ENCODE measurements around the gene LRRC25. TPM values are rescaled to one million over a fixed set of nuclear protein-coding genes. Genes with fewer than 3 reads are reported as not detected.

LRRC25 gene
- not detected in 2 replicates for total RNA-seq

DNA sequence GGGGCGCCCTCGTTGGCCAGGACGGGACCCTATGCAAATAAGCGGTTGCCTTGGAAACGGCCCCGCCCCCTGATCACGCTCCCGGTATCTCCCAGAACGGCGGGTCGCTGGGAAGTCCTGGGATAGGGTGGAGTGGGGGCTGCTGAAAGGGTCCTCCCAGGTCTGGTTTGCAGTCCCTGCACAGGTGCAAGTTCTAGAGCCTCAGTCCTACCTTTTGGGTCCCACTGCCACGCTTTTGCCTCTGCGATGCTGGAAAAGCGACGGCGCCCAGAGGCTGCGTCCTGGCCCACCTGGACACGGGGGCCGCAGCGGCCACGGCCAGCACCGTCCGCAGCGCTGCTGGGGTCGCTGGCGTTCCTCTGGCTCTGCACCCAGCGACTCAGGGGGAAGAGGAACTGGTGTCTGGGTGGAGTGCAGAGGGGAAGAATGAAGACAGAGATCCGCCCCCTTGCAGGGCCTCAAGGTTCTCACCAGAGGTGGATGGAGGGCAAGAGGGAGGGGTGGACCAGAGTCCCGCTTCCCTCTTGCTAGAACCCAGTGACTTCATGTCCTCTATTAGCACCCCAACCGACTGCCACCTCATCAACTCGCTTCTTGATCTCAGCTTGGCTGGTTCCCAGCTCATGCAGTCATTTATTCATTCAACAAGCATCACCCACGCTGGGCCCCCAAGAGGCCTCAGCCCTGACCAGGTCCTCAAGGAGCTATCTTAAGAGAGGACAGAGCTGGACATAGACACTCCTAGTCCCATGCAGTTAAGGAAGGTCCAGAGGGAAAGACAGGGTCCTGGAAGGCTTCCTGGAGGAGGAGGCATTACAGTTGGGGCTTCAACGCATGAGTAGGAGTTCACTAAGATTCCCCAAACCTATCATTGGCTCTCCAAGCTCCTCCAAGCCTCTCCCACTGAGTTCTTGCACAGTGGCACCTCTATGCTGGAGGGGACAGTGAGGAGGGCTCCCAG lies at the start of gene LRRC25:
Gene LRRC25, minus strand, starts transcription at position 381 of the 961 bp plus-strand sequence. CDS start 659 bp downstream, outside the sequence.
- no peak for DNase-seq (ENCODE audit: low read depth in 2 of 2)

DNA sequence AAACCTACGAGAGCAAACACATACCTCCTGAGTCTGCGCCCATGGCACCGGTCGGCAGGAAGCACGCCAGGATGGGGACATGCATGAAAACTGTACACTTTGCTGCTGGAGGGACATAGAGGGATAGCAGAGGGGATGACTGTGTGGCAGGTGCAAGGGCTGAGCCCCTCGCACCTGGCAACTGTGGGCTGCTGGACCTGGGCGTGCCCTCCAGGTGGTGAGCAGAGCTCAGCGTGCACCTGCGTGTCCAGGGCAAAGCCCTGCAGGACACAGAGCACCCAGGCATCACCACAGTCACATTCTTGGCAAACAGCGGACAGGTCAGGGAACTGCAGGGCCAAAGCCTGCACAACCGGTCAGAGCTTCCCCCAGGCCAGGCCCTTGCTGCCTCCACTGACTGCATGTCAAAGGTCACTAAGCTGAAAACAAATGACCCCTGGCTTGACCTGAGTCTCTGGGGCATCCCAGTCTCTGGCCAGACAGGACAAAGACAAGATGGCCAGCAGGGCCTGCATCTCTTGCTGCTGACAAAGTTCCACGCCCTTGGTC lies 49.5 kb upstream of the LRRC25 start:
- no peak for DNase-seq (ENCODE audit: low read depth in 2 of 2)

DNA sequence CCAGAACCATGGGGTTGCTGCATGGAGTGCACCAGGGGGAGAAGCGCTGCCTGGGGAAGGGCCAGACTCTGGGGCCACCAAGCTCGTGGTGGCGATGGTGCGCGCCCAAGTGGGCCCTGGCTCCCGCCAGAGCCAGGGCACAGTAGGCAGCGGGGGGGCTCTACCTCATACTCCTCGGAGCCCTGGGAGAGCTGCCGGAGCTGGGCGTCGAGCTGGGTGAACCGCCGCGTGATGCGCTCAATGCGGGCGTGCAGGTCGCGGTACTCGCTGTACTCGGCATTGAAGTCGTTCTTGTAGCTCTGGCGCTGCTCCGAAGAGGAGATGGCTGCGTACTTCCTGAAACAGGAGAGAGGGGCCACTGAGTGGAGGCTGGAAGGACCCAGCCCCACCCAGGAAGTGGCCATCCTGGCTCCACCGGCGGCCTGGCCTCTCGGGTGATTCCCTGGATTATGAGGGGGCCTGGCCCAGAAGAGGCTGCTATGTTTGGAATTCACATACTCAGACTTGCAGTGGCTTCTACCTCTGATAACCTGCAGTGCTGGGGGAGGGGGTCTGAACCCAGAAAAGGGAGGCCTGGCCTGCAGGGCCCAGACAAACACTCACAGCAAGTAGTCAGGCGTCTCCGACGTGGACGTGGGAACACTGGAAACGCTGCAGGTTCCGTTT lies 48.9 kb upstream of the LRRC25 start:
- DNase-seq (ENCODE audit: low read depth in 2 of 2), result no peak

DNA sequence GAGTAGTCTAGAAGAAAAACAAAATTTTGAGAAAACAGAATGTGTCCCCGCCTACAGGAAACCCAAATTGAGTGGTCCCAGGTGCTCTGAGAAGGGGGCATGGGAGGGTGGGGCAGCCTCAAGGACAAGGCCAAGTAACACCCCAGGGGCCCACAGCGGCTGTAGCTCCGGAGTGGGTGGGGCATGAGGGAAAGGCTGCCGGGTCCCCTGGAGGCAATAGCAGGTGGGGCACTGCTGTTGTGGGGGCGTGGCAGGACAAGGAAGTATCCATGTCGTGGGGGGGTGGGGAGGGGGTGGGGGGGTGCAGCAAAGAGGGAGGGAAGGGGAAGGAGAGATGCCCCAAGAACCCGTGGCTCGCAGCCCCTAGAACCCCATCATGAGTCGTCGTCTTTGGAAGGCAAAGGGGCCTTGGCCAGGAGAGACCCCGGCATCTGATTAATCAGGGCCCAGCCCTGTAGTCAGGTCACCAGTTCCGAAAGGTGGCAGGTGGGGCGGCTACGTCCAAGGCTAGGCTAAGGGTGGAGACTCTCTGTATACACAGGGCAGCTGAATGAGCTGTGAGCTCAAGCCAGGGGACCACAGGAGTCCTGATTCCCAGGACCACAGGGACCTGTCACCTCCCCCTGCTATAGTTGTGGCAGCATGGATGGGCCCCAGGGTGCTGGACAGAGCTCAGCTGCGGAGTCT lies 48.0 kb upstream of the LRRC25 start:
- no peak for DNase-seq (ENCODE audit: low read depth in 2 of 2)

DNA sequence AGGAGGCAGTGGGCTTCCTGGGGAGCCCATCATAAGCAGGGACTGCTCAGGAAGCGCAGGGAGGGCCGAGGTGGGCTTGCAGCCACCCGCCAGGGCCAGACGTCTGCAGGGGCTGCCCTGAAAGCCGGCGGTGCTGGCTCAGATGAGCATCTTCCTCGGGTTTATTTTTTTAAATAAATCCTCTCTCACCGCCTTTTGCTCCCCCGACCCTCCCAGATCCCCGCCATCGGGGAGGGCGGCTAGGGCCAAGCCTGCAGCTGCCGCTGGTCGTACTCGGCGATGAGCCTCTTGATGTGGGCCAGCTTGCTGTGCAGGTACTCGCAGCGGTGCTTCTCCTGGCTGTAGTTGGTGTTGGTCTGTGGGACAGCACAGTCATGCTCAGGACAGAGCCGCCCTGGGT lies 47.1 kb upstream of the LRRC25 start:
- DNase-seq (ENCODE audit: low read depth in 2 of 2), result no peak

DNA sequence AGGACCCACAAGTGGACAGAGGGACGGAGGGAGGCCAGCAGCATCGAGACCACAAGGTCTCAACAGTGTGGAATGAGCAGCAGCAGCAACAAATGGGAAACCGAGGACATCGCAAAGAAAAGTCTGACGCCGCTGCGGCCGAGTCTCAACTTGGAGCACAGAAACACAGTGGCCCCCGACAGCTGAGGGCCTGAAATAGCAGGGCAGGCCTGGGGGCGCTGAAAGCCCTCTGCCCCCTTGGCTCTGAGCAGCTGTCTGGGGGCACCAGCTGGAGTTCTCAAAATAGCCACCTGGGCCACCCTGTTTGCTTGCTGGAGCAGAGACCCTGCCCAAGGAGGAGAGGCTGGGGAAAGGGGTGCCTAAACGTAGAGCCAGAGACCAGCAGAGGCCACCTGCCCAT lies 46.4 kb upstream of the LRRC25 start:
- no peak for DNase-seq (ENCODE audit: low read depth in 2 of 2)

DNA sequence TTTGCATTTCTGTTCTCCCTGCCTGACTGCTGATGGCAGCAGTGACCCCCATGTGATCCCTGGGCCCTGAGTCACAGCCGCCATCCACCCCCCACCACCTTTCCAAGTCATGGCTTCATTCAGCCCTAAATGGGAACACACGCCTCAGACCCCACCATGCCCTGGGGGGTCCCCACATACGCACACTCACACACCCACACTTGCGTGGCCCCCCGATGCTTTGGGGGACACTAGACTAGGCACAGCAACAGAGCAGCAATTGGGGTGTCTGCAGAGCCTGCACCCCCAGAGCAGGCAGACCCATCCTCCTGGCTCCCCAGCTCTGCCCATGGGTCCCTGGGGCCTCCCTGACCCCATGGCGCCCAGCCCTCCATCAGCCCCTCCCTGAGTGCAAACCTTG lies 46.0 kb upstream of the LRRC25 start:
- DNase-seq (ENCODE audit: low read depth in 2 of 2), result no peak

DNA sequence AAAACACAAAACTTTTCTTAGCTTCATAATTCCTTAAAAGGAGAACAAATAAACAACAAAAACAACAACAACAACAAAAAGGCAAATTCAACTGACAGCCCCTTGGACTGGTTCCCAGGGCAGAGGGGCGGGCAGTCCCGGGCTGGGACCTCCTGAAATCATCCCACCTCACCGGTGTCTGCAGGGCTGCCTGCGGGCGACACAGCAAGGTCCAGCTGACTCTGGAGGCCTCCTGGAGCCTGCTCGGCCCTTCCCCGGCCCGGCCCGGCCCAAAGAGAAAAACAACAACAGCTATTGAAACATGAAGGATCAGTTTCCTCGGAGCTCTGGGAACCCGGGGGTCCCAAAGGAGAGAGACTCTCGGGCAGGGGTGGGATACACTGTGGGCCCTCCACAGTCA lies 45.5 kb upstream of the LRRC25 start:
- DNase-seq (ENCODE audit: low read depth in 2 of 2), result no peak

DNA sequence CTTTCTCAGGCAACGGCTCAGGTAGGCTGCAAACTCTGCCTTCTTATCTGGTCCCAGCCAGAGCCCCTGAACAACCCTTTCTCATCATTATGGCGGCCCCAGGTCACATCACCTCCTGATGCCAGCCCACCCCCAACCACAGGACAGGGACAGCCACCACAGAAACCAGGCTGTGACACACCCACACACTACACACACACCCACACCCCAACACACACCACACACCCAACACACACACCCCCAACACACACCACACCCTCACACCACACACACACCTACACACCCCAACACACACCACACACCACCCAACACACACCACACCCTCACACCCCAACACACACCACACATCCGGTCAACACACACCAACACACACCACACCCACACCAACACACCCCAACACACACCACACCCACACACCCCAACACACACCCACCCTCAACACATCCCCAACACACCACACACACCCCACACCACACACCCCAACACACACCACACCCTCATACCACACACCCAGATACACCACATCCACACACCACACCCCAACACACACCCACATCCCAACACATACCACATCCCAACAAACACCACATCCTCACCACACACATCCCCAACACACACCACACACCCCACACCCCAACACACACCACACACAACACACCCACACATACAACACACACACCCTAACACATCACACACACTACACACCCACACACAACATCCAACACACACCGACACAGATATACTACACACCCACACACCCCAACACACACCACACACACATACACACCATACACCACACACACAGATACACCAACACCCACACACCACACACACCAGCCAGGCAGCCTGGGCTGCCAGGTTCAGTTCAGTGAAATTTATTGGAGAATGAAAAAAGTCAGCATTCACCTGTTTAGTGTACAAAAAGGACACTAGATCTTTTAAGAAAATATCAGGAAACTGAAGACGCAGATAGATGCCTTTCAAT lies 44.7 kb upstream of the LRRC25 start:
- no peak for DNase-seq (ENCODE audit: low read depth in 2 of 2)

DNA sequence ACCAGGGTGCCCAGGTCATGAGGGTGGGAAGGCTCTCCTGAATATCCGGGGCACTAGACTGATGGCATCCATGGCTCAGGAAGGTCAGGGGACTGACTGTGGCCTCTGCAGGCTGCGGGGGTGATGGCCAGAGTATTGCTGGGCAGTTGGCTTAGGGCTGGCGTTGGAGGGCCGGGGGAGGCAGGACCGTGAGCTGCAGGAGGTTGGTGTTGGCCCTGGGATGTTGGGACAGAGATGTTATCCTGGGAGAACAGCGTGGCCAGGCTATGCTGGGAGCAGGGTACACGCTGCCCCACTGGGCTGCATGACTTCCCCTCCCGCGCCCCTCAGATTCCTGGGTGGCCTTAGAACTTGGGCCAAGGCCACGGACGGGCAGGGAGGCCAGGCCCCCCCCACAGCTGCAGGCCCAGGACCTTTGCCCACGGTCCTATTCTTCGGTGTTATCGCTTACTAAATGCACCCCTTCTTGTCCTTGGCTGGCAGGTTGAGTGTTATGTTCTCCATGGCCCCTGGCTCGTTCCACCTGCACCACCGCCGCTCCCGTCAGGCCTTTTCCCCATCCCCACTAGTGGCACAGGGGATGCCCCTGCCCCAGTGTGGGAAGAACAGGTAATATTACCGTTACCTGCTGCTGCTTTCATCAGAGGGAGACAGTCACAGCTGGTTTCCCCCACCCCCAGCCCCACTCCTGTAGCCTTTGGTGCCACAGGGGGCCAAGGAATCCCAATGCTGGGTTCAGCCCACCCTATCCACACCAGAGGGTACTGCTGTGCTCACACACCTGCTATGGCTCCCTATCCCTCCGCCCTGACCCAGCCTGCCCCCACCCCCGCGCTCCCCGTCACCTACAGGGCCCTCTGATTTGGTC lies 43.7 kb upstream of the LRRC25 start:
- DNase-seq (ENCODE audit: low read depth in 2 of 2), result no peak

DNA sequence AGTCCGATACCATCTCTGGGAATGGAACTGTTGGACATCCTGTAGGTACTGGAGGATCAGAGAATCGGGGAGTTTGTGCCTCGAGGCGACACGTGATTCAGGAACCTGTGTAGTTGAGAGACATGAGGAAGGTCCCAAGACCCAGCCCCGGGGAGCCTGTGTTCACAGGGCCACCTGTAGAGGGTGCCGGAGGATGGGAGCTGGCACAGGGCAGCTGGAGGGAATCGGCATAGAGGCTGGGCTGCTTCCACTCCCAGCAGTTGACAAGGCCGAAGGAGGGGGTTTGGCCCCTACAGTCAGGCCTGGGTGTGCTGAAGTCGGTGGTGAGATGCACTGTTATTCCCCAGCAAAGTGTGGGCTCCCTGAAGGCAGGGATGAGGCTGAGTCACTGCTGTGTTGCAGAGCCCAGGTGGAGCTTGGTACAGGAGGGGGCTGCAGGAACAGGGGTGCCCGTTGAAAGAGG lies 43.0 kb upstream of the LRRC25 start:
- DNase-seq (ENCODE audit: low read depth in 2 of 2), result peak in 1 of 2 donors; percentile 40

DNA sequence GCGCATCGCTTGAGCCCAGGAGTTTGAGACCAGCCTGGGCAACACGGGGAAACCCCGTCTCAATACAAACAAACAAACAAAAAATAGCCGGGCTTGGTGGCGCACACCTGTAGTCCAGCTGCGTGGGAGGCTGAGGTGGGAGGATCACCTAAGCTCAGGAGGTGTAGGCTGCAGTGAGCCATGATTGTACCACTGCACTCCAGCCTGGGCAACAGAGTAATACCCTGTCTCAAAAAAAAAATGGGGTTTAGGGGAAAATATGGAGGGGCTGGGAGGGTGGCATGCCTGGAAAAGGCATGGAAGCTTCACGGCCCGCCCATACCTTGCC lies 42.5 kb upstream of the LRRC25 start:
- DNase-seq (ENCODE audit: low read depth in 2 of 2), result no peak

DNA sequence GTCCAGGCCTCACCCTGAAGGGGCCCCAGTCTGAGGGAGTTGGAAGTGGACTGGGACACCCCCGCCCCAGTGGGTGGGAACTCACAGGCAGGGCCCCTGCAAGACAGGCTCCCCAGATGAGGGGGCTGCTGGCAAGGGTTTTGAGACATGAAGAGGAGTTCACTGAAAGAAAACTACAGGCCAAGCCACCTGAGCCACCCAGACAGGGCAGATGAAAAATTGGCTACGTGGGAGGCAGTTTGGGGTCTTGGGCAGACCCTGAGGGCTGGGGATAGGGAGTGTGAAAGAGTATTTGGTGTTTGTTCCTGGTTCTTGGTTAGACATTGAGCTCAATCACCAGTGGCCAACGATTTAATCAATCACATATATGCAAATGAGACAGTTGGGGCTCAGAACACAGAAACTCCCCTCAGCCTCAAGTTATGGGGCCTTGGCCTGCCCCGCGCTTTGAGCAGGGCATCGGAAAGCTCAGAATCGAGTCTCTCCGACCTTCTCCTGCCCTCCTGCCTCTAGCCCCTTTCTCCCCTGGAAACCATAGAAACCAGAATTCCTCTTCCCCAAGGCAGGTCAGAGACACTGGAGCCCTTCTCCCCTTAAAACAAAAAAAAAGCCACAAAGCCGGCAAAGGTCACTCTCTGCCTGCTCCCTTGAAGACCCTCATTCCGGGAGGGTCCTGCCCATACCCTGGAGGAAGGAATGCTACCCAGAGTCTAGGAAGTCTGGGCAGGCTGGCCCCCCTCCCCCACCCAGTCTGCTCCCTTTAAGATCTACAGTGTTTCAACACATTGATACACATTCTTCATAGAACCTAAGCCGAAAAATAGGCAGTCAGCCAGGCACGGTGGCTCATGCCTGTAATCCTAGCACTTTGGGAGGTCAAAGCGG lies 41.8 kb upstream of the LRRC25 start:
- DNase-seq (ENCODE audit: low read depth in 2 of 2), result no peak

DNA sequence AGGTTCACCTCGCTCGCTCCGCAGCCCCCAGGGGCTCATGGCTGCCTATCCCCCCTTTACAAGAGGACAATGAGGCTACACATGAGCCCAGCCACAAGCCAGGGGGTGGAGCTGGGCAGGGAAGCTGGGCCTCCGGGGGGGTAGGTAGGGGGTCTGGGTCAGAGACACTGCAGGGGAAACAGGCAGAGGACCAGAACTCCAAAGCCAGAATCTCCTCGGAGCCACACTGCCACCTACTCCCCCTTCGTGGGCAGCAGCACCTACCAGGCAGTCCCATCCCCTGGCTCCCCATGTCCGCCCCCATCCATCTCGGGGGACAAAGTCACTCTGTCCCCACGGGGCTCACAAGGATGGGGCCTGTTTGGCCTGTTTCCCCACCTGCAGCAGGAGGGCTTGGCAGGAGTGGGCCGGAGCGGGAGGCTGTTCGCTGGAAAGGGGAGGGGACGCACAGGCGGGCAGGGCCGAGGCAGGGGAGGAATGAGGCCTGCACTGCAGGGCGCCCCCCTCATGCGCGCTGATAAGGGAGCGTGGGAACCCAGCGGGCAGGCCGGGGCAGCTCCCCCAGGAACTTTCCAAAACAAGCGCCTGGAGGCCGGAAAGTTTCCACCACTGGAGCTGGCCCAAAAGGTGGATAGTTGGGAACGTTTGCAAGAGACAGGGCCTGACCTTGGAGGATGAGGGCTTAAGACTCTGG lies 41.1 kb upstream of the LRRC25 start:
- DNase-seq (ENCODE audit: low read depth in 2 of 2), result peak in 1 of 2 donors; percentile 94

DNA sequence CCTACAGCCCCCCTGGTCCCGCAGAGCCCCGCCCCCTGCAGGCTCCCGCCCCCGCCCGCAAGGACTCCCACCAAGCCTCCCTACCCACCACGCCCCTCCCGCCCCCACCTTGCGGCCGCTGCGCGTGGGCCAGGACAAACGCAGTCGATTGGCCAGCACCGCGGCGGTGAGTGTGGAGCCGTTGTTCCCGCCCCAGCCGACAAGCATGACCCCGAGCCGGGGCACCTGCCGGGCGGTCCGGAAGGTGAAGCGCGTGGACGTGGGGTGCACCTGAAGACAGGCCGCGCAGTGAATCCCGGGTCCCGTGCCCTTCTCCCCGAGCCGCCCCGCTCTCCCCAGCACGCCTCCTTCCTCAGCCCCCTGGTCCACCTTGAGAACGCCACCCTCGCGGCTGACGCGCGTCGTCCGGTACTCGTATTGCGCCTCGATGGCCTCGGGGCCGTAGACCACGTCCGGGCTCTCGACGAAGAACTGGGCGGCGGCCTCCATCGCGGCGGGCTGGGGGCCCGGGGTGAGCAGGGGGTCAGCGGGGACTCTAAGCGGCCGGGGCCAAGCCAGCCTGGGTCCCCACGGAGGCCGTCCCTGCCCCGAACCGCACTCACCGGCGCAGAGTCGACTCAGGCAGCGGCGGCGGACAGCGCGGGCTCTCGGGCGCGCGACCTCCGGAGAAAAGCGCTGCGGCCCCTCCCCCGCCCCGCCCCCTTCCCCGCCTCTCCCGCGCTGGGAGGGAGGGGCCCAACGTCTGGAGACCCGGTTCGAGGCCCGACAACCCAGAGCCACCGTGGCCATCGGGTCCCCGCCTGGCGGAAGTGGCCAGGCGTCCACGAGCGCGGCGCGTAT lies 40.3 kb upstream of the LRRC25 start, which contains the start of gene ISYNA1:
Gene ISYNA1, minus strand, starts transcription at position 643 of the 840 bp plus-strand sequence. Its CDS starts 154 bp downstream, at position 489.
- DNase-seq (ENCODE audit: low read depth in 2 of 2), result peak; percentile 47 to 76

DNA sequence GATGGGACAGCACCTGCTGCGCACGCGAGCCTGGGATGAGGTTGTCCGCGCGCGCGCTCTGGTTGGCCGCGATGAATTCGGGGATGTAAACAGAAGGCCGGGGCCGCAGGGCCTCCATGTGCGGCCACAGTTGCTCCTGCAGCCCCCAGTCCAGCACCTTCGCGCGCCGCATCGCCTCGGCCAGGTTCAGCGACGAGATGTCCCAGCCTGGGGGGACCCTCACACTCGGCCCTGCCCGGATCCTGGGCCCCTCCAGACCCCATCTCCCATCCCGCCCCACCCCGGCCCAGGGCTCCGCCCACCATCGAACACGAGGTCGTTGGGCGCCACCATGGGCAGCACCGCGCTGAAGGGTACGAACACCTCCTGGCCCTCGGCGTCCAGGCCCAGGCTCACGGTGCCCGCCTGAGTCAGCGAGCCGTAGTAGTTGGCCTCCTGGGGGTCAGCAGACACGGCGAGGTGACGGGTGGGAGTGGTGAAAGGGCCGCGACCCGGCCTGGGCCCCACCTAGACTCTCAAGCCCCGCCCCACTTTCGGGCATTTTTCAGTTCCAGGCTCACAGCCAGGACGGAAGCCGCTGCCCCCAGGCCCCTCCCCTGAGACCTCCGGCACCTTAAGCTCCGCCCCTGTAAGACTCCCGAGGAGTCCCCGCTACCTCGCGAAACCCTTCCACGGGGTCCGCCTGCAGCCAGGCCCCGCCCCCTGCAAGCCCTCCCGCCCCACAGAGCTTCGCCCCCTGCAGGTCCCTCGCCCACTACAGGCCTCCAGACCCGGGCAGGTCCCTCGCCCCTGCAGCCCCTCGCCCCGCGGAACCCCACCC lies 39.5 kb upstream of the LRRC25 start:
- peak; percentile 77 to 80 for DNase-seq (ENCODE audit: low read depth in 2 of 2)

All from lung microvascular endothelial cell (primary cell).